Colonic mucosa (tissue), 4 donors: ENCODE results near the gene SLC6A16. TPM values are rescaled to one million over a fixed set of nuclear protein-coding genes. Genes with fewer than 3 reads are reported as not detected.

Source experiments
- DNase-seq: peaks from one replicate; pipeline ENCODE4 v3.0.0-alpha.2; 2020
- H3K27ac ChIP-seq: fragments of 200-600 bp; one replicate; pipeline ENCODE4 v1.8.0; 2021
- H3K27me3 ChIP-seq: fragments of 200-600 bp; one replicate; pipeline ENCODE4 v1.8.0; 2021
- H3K36me3 ChIP-seq: fragments of 200-600 bp; one replicate; pipeline ENCODE4 v1.8.0; 2021
- H3K4me1 ChIP-seq: fragments of 200-600 bp; one replicate; pipeline ENCODE4 v1.8.0; 2021; ENCODE audit warnings: mild to moderate bottlenecking
- H3K4me3 ChIP-seq: fragments of 200-600 bp; one replicate; pipeline ENCODE4 v1.8.0; 2021
- H3K9ac ChIP-seq, 2 donors: one replicate each; pipeline ENCODE4 v1.7.0; 2013; ENCODE audit warnings: control low read depth in 2 of 2, low read depth in 2 of 2, low read length in 2 of 2
- H3K9me3 ChIP-seq: fragments of 200-600 bp; one replicate; pipeline ENCODE4 v1.8.0; 2021
- CTCF ChIP-seq: fragments of 200-600 bp; IDR thresholded peaks from one replicate; pipeline ENCODE4 v1.8.0; 2022; ENCODE audit warnings: antibody characterized with exemption, mild to moderate bottlenecking
- intact Hi-C: fragments of 100-400 bp; cut with DNase I; formaldehyde crosslinking; loops from one replicate; pipeline ENCODE4 v1.14.1; 2022
- total RNA-seq, 2 donors: library from RNA; stranded (reverse); fragmentation: NEBNext Ultra II Directional in 1 of 2; extraction: Animal tissue kit (Norgen Biotek cat#: 25700) in 1 of 2; gene quantifications; one replicate each; pipeline ENCODE4 v1.2.1, GENCODE V29; 2021
- donor health status: healthy.
- donor health status: DM: no; HTN: no; CAD: no.
- donor health status: DM: no; HTN: no; CAD: no.

SLC6A16 gene
- total RNA-seq, 2 donors from 2014 or later = 0.17 to 0.82 TPM

GRCh38 chr19:49264258-49264657 is 60.7 kb downstream of the SLC6A16 start:
- TF ChIP-seq CTCF = no peak
- intact Hi-C loops = no loop called here

GRCh38 chr19:49261602-49262001 is 63.4 kb downstream of the SLC6A16 start:
- no peaks in the 10 kb centered on the region for H3K27me3 ChIP-seq
- intact Hi-C loops = no loop called here
- no peak for TF ChIP-seq CTCF

More at GRCh38 chr19:49264258-49264657, 60.7 kb downstream of the SLC6A16 start:
- Histone ChIP-seq H3K9ac (no peak overlapping the region), H3K9me3 (no peaks in the 10 kb centered on the region), H3K27ac (no peak overlapping the region), H3K4me1 (no peaks in the 10 kb centered on the region), H3K27me3 (no peaks in the 10 kb centered on the region), H3K4me3 (no peak overlapping the region), H3K36me3 (no peaks in the 10 kb centered on the region)
- DNase-seq = no peak

GRCh38 chr19:49256691-49257090 is 68.3 kb downstream of the SLC6A16 start:
- no peak overlapping the region for H3K4me3 ChIP-seq
- TF ChIP-seq CTCF = no peak
- H3K4me1 ChIP-seq = no peaks in the 10 kb centered on the region
- no peak overlapping the region for H3K27ac ChIP-seq
- no peak for DNase-seq
- intact Hi-C loops = no loop called here
- no peaks in the 10 kb centered on the region for H3K9me3 ChIP-seq
- no peak overlapping the region for H3K9ac ChIP-seq
- no peaks in the 10 kb centered on the region for H3K36me3 ChIP-seq
- H3K27me3 ChIP-seq = no peaks in the 10 kb centered on the region

More at GRCh38 chr19:49261602-49262001, 63.4 kb downstream of the SLC6A16 start:
- Histone ChIP-seq H3K9me3 (no peaks in the 10 kb centered on the region), H3K27ac (no peak overlapping the region), H3K4me1 (no peaks in the 10 kb centered on the region), H3K36me3 (no peaks in the 10 kb centered on the region), H3K9ac (no peak overlapping the region), H3K4me3 (no peak overlapping the region)
- DNase-seq = no peak

GRCh38 chr19:49255674-49256073 is 69.3 kb downstream of the SLC6A16 start:
- H3K9me3 ChIP-seq = no peaks in the 10 kb centered on the region
- no peaks in the 10 kb centered on the region for H3K4me1 ChIP-seq
- no peak overlapping the region for H3K9ac ChIP-seq
- H3K27me3 ChIP-seq = no peaks in the 10 kb centered on the region
- TF ChIP-seq CTCF = no peak
- H3K4me3 ChIP-seq = no peak overlapping the region
- H3K36me3 ChIP-seq = no peaks in the 10 kb centered on the region
- H3K27ac ChIP-seq = no peak overlapping the region
- no peak for DNase-seq
- intact Hi-C loops = no loop called here

GRCh38 chr19:49249933-49250332 is 75.1 kb downstream of the SLC6A16 start:
- H3K9ac ChIP-seq = no peak overlapping the region
- no peaks in the 10 kb centered on the region for H3K4me1 ChIP-seq
- H3K27me3 ChIP-seq = no peaks in the 10 kb centered on the region
- no peaks in the 10 kb centered on the region for H3K9me3 ChIP-seq
- no peak overlapping the region for H3K4me3 ChIP-seq
- no peak for DNase-seq
- H3K36me3 ChIP-seq = no peaks in the 10 kb centered on the region
- H3K27ac ChIP-seq = no peak overlapping the region
- no peak for TF ChIP-seq CTCF
- intact Hi-C loops = no loop called here

GRCh38 chr19:49247676-49248075 is 77.3 kb downstream of the SLC6A16 start:
- DNase-seq = no peak
- H3K4me3 ChIP-seq = no peak overlapping the region
- no peak overlapping the region for H3K9ac ChIP-seq
- no peaks in the 10 kb centered on the region for H3K27me3 ChIP-seq
- H3K27ac ChIP-seq = no peak overlapping the region
- H3K36me3 ChIP-seq = no peaks in the 10 kb centered on the region
- H3K4me1 ChIP-seq = no peaks in the 10 kb centered on the region
- no peak for TF ChIP-seq CTCF
- H3K9me3 ChIP-seq = no peaks in the 10 kb centered on the region
- intact Hi-C loops = no loop called here
